GM23248 (cell line): Measurements from ENCODE around the gene ANTXR2. TPM values are rescaled to one million over a fixed set of nuclear protein-coding genes. Genes with fewer than 3 reads are reported as not detected.
A peak's percentile ranks its signal among the peaks of the same experiment; 100 is the strongest.

Experiments used
- DNase-seq: peaks from one replicate; pipeline ENCODE4 v3.0.0-alpha.2; 2015
- H2AFZ ChIP-seq: fragments of 200-600 bp; sonication (generic); 2 replicates; pipeline ENCODE4 v1.6.1; 2016; ENCODE audit warnings: antibody characterized with exemption
- H3F3A ChIP-seq: fragments of 200-600 bp; sonication (generic); 2 replicates; pipeline ENCODE4 v1.6.1; 2016; ENCODE audit warnings: mild to moderate bottlenecking, antibody characterized with exemption, mixed run types; ENCODE audit not compliant: insufficient read depth
- H3K27ac ChIP-seq: fragments of 200-600 bp; sonication (generic); 2 replicates; pipeline ENCODE4 v1.5.1; 2016; ENCODE audit warnings: mild to moderate bottlenecking
- H3K27me3 ChIP-seq: fragments of 200-600 bp; sonication (generic); replicated peaks from 2 replicates; pipeline ENCODE4 v1.6.1; 2016; ENCODE audit warnings: mild to moderate bottlenecking; ENCODE audit not compliant: insufficient read depth
- H3K36me3 ChIP-seq: fragments of 200-600 bp; sonication (generic); 2 replicates; pipeline ENCODE4 v1.6.1; 2016; ENCODE audit warnings: low read depth, mild to moderate bottlenecking
- H3K4me1 ChIP-seq: fragments of 200-600 bp; sonication (generic); 2 replicates; pipeline ENCODE4 v1.6.1; 2016; ENCODE audit warnings: mild to moderate bottlenecking; ENCODE audit not compliant: insufficient read depth
- H3K4me2 ChIP-seq: fragments of 200-600 bp; sonication (generic); one replicate; pipeline ENCODE4 v1.6.1; 2016; ENCODE audit warnings: mild to moderate bottlenecking; ENCODE audit not compliant: unreplicated experiment
- H3K4me3 ChIP-seq: fragments of 200-600 bp; sonication (generic); 2 replicates; pipeline ENCODE4 v1.5.1; 2016; ENCODE audit warnings: mild to moderate bottlenecking
- H3K79me2 ChIP-seq: fragments of 200-600 bp; sonication (generic); 2 replicates; pipeline ENCODE4 v1.6.1; 2016; ENCODE audit warnings: mild to moderate bottlenecking; ENCODE audit not compliant: insufficient read depth
- H3K9ac ChIP-seq: fragments of 200-600 bp; sonication (generic); 2 replicates; pipeline ENCODE4 v1.6.1; 2016; ENCODE audit warnings: mild to moderate bottlenecking
- H3K9me2 ChIP-seq: fragments of 200-600 bp; sonication (generic); 2 replicates; pipeline ENCODE4 v1.6.1; 2016; ENCODE audit warnings: mixed run types, mild to moderate bottlenecking, moderate library complexity; ENCODE audit not compliant: insufficient read depth
- H3K9me3 ChIP-seq: fragments of 200-600 bp; sonication (generic); one replicate; pipeline ENCODE4 v1.6.1; 2017; ENCODE audit warnings: low read depth
- H4K20me1 ChIP-seq: fragments of 200-600 bp; sonication (generic); 2 replicates; pipeline ENCODE4 v1.6.0; 2016; ENCODE audit not compliant: insufficient read depth
- EZH2 ChIP-seq: fragments of 200-600 bp; sonication (generic); IDR thresholded peaks from 2 replicates; pipeline ENCODE4 v1.6.1; 2018; ENCODE audit warnings: antibody characterized with exemption, mild to moderate bottlenecking; ENCODE audit not compliant: insufficient read depth, poor library complexity, severe bottlenecking
- EZH2phosphoT487 ChIP-seq: fragments of 200-600 bp; sonication (generic); IDR thresholded peaks from 2 replicates; pipeline ENCODE4 v1.6.1; 2018; ENCODE audit warnings: antibody characterized with exemption, moderate library complexity, mild to moderate bottlenecking, low read depth; ENCODE audit not compliant: insufficient read depth
- WGBS, 2 experiments: methylation state at CpG; one replicate each; pipeline ENCODE4 v1.1.6; 2015 to 2017; ENCODE audit warnings: low lambda C conversion rate in 2 of 2, low coverage in 1 of 2; ENCODE audit errors: missing lambda C conversion rate in 2 of 2; 5-methylcytosine and 5-hydroxymethylcytosine counted together
- in situ Hi-C: fragments of 300-500 bp; cut with MboI; formaldehyde crosslinking; loops from 2 replicates; pipeline ENCODE4 v1.15.0; 2020
- polyA plus RNA-seq: library from polyadenylated mRNA; unstranded; fragments of >200 nt; fragmentation: Nextera tagmentation; extraction: Ambion mirVana; gene quantifications from 2 replicates; pipeline ENCODE4 v1.2.1, GENCODE V29; 2016
- total RNA-seq: library from RNA; depleted of rRNA; stranded (reverse); fragments of >200 nt; shearing (Covaris generic); gene quantifications from 2 replicates; pipeline ENCODE4 v1.2.3, GENCODE V29; 2014

Gene ANTXR2
- total and polyA plus RNA-seq, 2 experiments from 2014 or later, result 77.2 to 87.5 TPM

DNA sequence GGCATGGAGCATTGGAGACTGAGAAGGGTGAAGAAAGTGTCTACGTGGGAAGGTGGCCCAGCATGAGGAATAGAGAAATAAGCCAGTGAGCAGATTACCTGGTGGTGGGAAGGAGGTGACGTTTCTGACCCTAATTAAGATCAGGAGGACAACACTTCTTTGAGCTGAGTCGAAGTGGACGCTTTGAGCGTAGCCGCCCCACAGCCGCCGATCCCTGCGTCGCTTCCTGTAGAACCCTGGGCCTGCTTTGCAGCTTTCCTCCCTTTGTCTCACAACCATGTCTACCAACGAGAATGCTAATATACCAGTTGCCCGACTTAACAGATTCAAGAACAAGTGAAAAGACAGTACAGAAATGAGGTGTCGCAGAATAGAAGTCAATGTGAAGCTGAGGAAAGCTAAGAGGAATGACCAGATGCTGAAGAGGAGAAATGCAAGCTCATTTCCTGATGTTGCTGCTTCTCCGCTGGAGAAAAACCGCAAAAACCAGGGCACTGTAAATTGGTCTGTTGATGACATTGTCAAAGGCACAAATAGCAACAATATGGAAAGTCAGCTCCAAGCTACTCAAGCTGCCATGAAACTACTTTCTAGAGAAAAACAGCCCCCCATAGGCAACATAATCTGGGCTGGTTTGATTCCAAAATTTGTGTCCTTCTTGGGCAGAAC is 6.4 kb upstream of the ANTXR2 start:
- Histone ChIP-seq H4K20me1 (no peaks in the 10 kb centered on the region), H3K4me2 (no peak overlapping the region), H3K9ac (no peak overlapping the region), H3F3A (peaks cover 4% of the 10 kb centered on the region), H3K36me3 (no peaks in the 10 kb centered on the region), H3K9me2 (no peaks in the 10 kb centered on the region), H3K79me2 (no peaks in the 10 kb centered on the region), H3K27me3 (no peaks in the 10 kb centered on the region), H3K9me3 (no peaks in the 10 kb centered on the region), H3K27ac (no peak overlapping the region), H2AFZ (no peak overlapping the region), H3K4me1 (no peaks in the 10 kb centered on the region), H3K4me3 (no peak overlapping the region)
- no peak for DNase-seq
- in situ Hi-C loops, result no loop called here
- WGBS, 2 experiments, result 91 to 94% methylated on average over 15 of the region's 15 CpGs
- TF ChIP-seq EZH2, result no peak
- TF ChIP-seq EZH2phosphoT487, result no peak

DNA sequence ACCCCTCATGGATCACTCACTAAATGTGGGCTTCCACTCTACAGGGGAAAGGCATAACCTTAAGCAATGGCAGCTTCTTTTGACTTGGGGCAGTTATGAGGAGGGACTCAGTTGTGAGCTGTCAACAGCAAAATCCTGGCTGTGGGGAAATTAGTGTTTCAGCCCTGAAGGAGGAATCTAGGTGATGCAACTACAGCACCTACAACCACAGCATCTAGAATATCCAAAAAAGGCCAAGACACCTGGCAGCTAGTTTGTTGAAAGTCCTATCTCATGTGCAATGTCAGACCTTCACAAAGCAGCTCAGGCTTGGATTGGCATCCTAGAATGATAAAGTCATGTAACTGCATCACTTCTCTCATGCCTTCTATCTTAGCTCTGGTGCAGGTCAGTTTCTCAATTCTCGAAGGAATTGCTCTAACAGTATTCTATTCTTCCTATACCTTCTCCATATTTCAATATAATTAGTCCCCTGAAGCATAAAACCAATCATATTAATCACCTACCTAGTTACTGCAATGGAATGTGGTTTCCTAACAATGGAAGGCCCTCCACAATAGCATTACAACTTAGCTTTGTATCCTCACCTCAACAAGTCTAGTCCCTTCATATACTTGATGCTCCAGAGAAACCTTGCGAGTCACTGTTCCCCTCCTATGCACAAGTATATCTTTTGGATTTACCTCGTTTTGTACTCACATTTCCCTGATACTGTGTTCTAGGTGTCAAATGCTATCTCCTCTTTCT is 5.5 kb upstream of the ANTXR2 start:
- no peaks in the 10 kb centered on the region for H3K79me2 ChIP-seq
- no peaks in the 10 kb centered on the region for H3K9me3 ChIP-seq
- peaks cover 12% of the 10 kb centered on the region for H3F3A ChIP-seq
- TF ChIP-seq EZH2 (no peak), EZH2phosphoT487 (no peak)
- 90 to 94% methylated on average over 3 of the region's 3 CpGs for WGBS, 2 experiments
- H2AFZ ChIP-seq, result no peak overlapping the region
- no peaks in the 10 kb centered on the region for H3K36me3 ChIP-seq
- peaks cover 8% of the 10 kb centered on the region for H3K4me1 ChIP-seq
- H4K20me1 ChIP-seq, result no peaks in the 10 kb centered on the region
- no peaks in the 10 kb centered on the region for H3K27me3 ChIP-seq
- in situ Hi-C loops, result no loop called here
- H3K27ac ChIP-seq, result no peak overlapping the region
- H3K9me2 ChIP-seq, result no peaks in the 10 kb centered on the region
- no peak for DNase-seq
- H3K9ac ChIP-seq, result no peak overlapping the region
- H3K4me2 ChIP-seq, result no peak overlapping the region
- no peak overlapping the region for H3K4me3 ChIP-seq

DNA sequence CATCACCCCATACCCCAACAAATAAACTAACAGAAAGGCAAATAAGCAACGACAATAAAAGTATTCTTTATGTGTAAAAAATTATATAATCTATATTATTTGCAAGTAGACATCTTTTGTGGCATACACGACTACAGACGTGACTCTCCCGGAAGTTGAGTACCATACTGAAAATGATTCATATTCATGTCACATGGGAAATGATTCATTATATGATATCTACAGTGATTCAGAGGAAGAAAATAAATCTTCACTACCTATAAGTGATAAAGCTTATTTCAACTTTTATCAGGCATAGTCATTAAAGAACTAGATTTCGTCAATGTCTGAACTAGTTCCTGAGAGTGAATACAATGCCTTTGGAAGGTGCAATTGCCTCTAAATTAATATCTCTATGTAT is 4.6 kb upstream of the ANTXR2 start:
- Histone ChIP-seq H3K9me2 (no peaks in the 10 kb centered on the region), H3K9me3 (no peaks in the 10 kb centered on the region), H3F3A (peaks cover 15% of the 10 kb centered on the region), H3K9ac (no peak overlapping the region), H3K36me3 (no peaks in the 10 kb centered on the region), H3K4me1 (peaks cover 11% of the 10 kb centered on the region), H3K79me2 (peaks cover under 1% of the 10 kb centered on the region; the same call in 1 of the 2 replicates), H2AFZ (no peak overlapping the region), H3K4me2 (no peak overlapping the region), H3K4me3 (no peak overlapping the region), H3K27ac (no peak overlapping the region), H3K27me3 (no peaks in the 10 kb centered on the region), H4K20me1 (no peaks in the 10 kb centered on the region)
- peak; percentile 40 for DNase-seq
- in situ Hi-C loops, result no loop called here
- TF ChIP-seq EZH2phosphoT487 (no peak), EZH2 (no peak)
- WGBS, 2 experiments, result 67 to 70% methylated on average over 5 of the region's 5 CpGs

DNA sequence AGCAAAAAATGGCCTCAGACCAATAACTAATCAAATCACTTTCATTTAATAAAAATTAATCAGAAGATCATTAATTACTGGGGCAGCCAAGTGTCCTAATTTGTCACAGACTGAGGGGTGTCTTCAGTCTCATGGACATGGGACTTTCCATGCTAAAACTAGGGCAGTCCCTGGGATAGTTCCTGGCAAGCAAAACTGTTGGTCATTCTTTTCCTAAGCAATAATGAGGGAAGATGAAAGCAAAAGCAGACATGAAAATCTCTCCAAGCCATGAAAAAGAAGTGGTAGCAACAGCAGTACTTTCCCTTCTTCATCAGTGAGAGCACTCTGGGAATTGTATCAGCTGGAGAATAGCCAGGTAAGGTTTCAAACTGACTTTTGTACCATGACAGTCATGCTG is 3.7 kb upstream of the ANTXR2 start:
- no peak for TF ChIP-seq EZH2phosphoT487
- TF ChIP-seq EZH2, result no peak
- peaks cover 10% of the 10 kb centered on the region for H3K79me2 ChIP-seq
- H3K9me2 ChIP-seq, result no peaks in the 10 kb centered on the region
- peaks cover 16% of the 10 kb centered on the region for H3F3A ChIP-seq
- no peaks in the 10 kb centered on the region for H3K27me3 ChIP-seq
- H3K4me1 ChIP-seq, result peaks cover 11% of the 10 kb centered on the region
- H4K20me1 ChIP-seq, result no peaks in the 10 kb centered on the region
- no peak overlapping the region for H3K4me3 ChIP-seq
- no peak for DNase-seq
- no peaks in the 10 kb centered on the region for H3K9me3 ChIP-seq
- H2AFZ ChIP-seq, result no peak overlapping the region
- in situ Hi-C loops, result no loop called here
- no peak overlapping the region for H3K27ac ChIP-seq
- H3K9ac ChIP-seq, result no peak overlapping the region
- H3K4me2 ChIP-seq, result no peak overlapping the region
- no peaks in the 10 kb centered on the region for H3K36me3 ChIP-seq
